Endothelial cell of umbilical vein (primary cell): ENCODE measurements around the gene BCAP31.

Experiments
- EZH2 ChIP-seq: IDR thresholded peaks from 2 replicates; pipeline ENCODE4 v1.6.1; 2012; ENCODE audit warnings: borderline replicate concordance, low read depth, mild to moderate bottlenecking, moderate library complexity, low read length, inconsistent platforms; ENCODE audit not compliant: severe bottlenecking
- FOS ChIP-seq: IDR thresholded peaks from 2 replicates; pipeline ENCODE4 v1.6.1; 2011; ENCODE audit warnings: mild to moderate bottlenecking, low read length, moderate library complexity, borderline replicate concordance; ENCODE audit not compliant: insufficient read depth
- JUN ChIP-seq: IDR thresholded peaks from 2 replicates; pipeline ENCODE4 v1.6.1; 2011; ENCODE audit warnings: borderline replicate concordance, low read depth; ENCODE audit not compliant: insufficient read length, insufficient read depth
- MYC ChIP-seq: IDR thresholded peaks from one replicate; pipeline ENCODE4 v1.6.1; 2011; ENCODE audit warnings: mild to moderate bottlenecking, low read depth, low read length
- POLR2A ChIP-seq: IDR thresholded peaks from 2 replicates; pipeline ENCODE4 v1.6.1; 2012; ENCODE audit warnings: low read depth, mild to moderate bottlenecking, control low read depth, low read length
- POLR2AphosphoS5 ChIP-seq: IDR thresholded peaks from 2 replicates; pipeline ENCODE4 v1.6.1; 2012; ENCODE audit warnings: low read depth, mild to moderate bottlenecking, control low read depth, low read length, moderate library complexity; ENCODE audit not compliant: insufficient read depth
- TF ChIP-seq, protein P1 (sequence below), 2 donors: IDR thresholded peaks; 1 replicate in 1 of 2; 2 replicates in 1 of 2; pipeline ENCODE4 v1.5.1; 2011; ENCODE audit warnings: low read length in 2 of 2, mild to moderate bottlenecking in 2 of 2, moderate library complexity in 2 of 2, control low read depth in 1 of 2, inconsistent platforms in 1 of 2, low read depth in 1 of 2; ENCODE audit not compliant: insufficient read depth in 1 of 2; ENCODE audit errors: extremely low read depth in 1 of 2
- TF ChIP-seq, protein P2 (sequence below): IDR thresholded peaks from 2 replicates; pipeline ENCODE4 v1.6.1; 2011; ENCODE audit not compliant: insufficient read depth, insufficient read length

DNA sequence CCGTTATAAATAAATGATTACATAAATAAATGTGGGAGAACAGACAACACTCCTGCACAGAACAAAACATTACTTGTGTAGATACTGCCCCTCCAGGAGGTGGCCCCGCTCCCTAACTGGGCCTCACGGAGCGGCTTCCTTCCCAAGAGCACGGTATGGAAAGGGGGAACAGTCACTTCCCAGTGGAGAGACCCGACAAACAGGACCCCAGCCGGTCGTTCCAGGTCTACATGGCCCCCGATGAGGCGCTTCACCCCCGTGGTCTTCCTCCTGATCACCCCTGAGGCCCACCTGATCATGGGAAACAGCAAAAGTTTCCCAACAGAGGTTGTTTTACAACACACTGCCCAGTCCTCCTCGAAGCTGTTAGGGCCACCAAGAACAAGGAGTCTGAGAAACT lies 43.0 kb downstream of the BCAP31 start:
- TF ChIP-seq, protein P1, sequence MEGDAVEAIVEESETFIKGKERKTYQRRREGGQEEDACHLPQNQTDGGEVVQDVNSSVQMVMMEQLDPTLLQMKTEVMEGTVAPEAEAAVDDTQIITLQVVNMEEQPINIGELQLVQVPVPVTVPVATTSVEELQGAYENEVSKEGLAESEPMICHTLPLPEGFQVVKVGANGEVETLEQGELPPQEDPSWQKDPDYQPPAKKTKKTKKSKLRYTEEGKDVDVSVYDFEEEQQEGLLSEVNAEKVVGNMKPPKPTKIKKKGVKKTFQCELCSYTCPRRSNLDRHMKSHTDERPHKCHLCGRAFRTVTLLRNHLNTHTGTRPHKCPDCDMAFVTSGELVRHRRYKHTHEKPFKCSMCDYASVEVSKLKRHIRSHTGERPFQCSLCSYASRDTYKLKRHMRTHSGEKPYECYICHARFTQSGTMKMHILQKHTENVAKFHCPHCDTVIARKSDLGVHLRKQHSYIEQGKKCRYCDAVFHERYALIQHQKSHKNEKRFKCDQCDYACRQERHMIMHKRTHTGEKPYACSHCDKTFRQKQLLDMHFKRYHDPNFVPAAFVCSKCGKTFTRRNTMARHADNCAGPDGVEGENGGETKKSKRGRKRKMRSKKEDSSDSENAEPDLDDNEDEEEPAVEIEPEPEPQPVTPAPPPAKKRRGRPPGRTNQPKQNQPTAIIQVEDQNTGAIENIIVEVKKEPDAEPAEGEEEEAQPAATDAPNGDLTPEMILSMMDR (IDR thresholded peaks at IDR 0.05; ENCODE audit: extremely low read depth in 1 of 2, insufficient read depth in 1 of 2, low read depth in 1 of 2, low read length in 2 of 2), result no peak
- no peak for TF ChIP-seq POLR2A
- TF ChIP-seq JUN, result no peak
- no peak for TF ChIP-seq EZH2
- no peak for TF ChIP-seq POLR2AphosphoS5
- TF ChIP-seq, protein P2, sequence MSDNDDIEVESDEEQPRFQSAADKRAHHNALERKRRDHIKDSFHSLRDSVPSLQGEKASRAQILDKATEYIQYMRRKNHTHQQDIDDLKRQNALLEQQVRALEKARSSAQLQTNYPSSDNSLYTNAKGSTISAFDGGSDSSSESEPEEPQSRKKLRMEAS, result no peak
- no peak for TF ChIP-seq MYC
- no peak for TF ChIP-seq FOS
